Erythroblast (primary cell): Measurements from ENCODE around the gene ANXA5.
"Not testable (repeated sequence)": the region's sequence is repeated elsewhere in the genome, so short reads cannot be mapped to it uniquely, and the experiment has no call there.

Experiments used
- GATA1 ChIP-seq: IDR thresholded peaks from 2 replicates; pipeline ENCODE4 v1.6.1; 2011; ENCODE audit warnings: low read depth, mild to moderate bottlenecking, control low read depth, low read length, moderate library complexity
- POLR2A ChIP-seq: IDR thresholded peaks from 2 replicates; pipeline ENCODE4 v1.6.1; 2011; ENCODE audit warnings: mild to moderate bottlenecking, low read length

DNA sequence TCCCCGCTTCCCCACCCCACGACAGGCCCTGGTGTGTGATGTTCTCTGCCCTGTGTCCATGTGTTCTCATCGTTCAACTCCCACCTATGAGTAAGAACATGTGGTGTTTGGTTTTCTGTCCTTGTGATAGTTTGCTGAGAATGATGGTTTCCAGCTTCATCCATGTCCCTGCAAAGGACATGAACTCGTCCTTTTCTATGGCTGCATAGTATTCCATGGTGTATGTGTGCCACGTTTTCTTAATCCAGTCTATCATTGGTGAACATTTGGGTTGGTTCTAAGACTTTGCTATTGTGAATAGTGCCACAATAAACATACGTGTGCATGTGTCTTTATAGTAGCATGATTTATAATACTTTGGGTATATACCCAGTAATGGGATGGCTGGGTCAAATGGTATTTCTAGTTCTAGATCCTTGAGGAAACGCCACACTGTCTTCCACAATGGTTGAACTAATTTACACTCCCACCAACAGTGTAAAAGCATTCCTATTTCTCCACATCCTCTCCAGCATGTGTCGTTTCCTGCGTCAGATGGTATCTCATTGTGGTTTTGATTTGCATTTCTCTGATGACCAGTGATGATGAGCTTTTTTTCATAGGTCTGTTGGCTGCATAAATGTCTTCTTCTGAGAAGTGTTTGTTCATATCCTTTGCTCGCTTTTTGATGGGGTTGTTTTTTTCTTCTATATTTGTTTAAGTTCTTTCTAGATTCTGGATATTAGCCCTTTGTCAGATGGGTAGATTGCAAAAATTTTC lies 36.4 kb downstream of the ANXA5 start:
- not testable (repeated sequence) for TF ChIP-seq POLR2A, GATA1
